Spleen (tissue), 11 donors: Measurements from ENCODE around the gene KLK6. TPM values are rescaled to one million over a fixed set of nuclear protein-coding genes. Genes with fewer than 3 reads are reported as not detected.

Experiments
- DNase-seq: peaks from one replicate; pipeline ENCODE4 v3.0.0-alpha.2; 2020
- H3K27ac ChIP-seq, 8 donors: fragments of 200-600 bp; sonication (generic) in 7 of 8; 1 replicate in 4 of 8; 2 replicates in 4 of 8; pipeline versions ENCODE4 v1.5.0 to v1.8.0; 2016 to 2021; ENCODE audit warnings: inconsistent platforms in 4 of 8, mild to moderate bottlenecking in 4 of 8, moderate library complexity in 1 of 8
- H3K27me3 ChIP-seq, 7 donors: fragments of 200-600 bp; sonication (generic) in 6 of 7; replicated peaks in 1 of 7; 1 replicate in 4 of 7; 2 replicates in 3 of 7; pipeline versions ENCODE4 v1.5.0 to v1.8.0; 2016 to 2021; ENCODE audit warnings: inconsistent platforms in 3 of 7, mild to moderate bottlenecking in 1 of 7
- H3K36me3 ChIP-seq, 6 donors: fragments of 200-600 bp; sonication (generic) in 5 of 6; 1 replicate in 4 of 6; 2 replicates in 2 of 6; pipeline versions ENCODE4 v1.5.0 to v1.8.0; 2016 to 2021; ENCODE audit warnings: inconsistent platforms in 2 of 6
- H3K4me1 ChIP-seq, 6 donors: fragments of 200-600 bp; sonication (generic) in 5 of 6; 1 replicate in 3 of 6; 2 replicates in 3 of 6; pipeline versions ENCODE4 v1.5.0 to v1.8.0; 2016 to 2021; ENCODE audit warnings: inconsistent platforms in 3 of 6
- H3K4me3 ChIP-seq, 8 donors: fragments of 200-600 bp; sonication (generic) in 7 of 8; 1 replicate in 4 of 8; 2 replicates in 4 of 8; pipeline versions ENCODE4 v1.5.0 to v1.8.0; 2016 to 2021; ENCODE audit warnings: inconsistent platforms in 4 of 8, mild to moderate bottlenecking in 4 of 8, moderate library complexity in 2 of 8
- H3K9me3 ChIP-seq, 8 donors: fragments of 200-600 bp; sonication (generic) in 7 of 8; 1 replicate in 4 of 8; 2 replicates in 4 of 8; pipeline versions ENCODE4 v1.5.0 to v1.8.0; 2016 to 2021; ENCODE audit warnings: inconsistent platforms in 4 of 8
- CTCF ChIP-seq, 11 experiments: fragments of 200-600 bp in 7 of 11; fragments of 450-650 bp in 4 of 11; sonication (generic) in 4 of 11; IDR thresholded peaks in 8 of 11; conservative IDR thresholded peaks in 3 of 11; 1 replicate in 7 of 11; 2 replicates in 4 of 11; pipeline versions ENCODE4 v1.4.0 to v1.8.0; 2016 to 2021; ENCODE audit warnings: antibody characterized with exemption in 11 of 11, inconsistent platforms in 4 of 11, mild to moderate bottlenecking in 1 of 11
- POLR2A ChIP-seq, 3 donors: fragments of 450-650 bp; IDR thresholded peaks; one replicate each; pipeline ENCODE4 v1.5.1; 2017; ENCODE audit warnings: antibody characterized with exemption in 3 of 3, mild to moderate bottlenecking in 1 of 3
- POLR2AphosphoS5 ChIP-seq, 3 donors: sonication (generic); formaldehyde crosslinking; IDR thresholded peaks; one replicate each; pipeline ENCODE4 v1.5.1; 2017; ENCODE audit warnings: antibody characterized with exemption in 3 of 3
- WGBS, 5 donors: extraction: QIAGEN DNeasy Blood & Tissue Kit in 3 of 5; methylation state at CpG; one replicate each; pipeline versions ENCODE4 v1.1.5 to v1.1.7; 2013 to 2018; 5-methylcytosine and 5-hydroxymethylcytosine counted together
- intact Hi-C: fragments of 100-400 bp; cut with DNase I; formaldehyde crosslinking; loops from one replicate; pipeline ENCODE4 v1.15.0; 2023; ENCODE audit warnings: low total_unique reads
- polyA plus RNA-seq, 3 donors: library from polyadenylated mRNA; stranded (reverse); fragments of 200-250 nt; gene quantifications; one replicate each; pipeline ENCODE4 v1.2.1, GENCODE V29; 2013
- total RNA-seq, 7 donors: library from RNA; depleted of rRNA in 3 of 7; stranded (reverse); fragments of >200 nt in 3 of 7; fragmentation: NEBNext Ultra II Directional in 4 of 7; extraction: Animal tissue kit (Norgen Biotek cat#: 25700) in 4 of 7; gene quantifications; one replicate each; pipeline versions ENCODE4 v1.1.0 to v1.2.1, GENCODE V29; 2016 to 2021
- donor health status: healthy with polysubstance abuse.
- donor health status: DM: no; HTN: no; CAD: no; lungs with moderate emphysema.
- donor health status: DM: no; HTN: no; CAD: no.
- donor health status: Bipolar disorder and iron deficiency.
- donor health status: healthy.
- donor health status: DM: no; HTN: no; CAD: no.
- donor health status: DM: yes; HTN: yes; CAD: no.

The KLK6 gene
- total and polyA plus RNA-seq, 10 donors = 0.43 to 9.5 (median 2.8) TPM; not detected in 1

DNA sequence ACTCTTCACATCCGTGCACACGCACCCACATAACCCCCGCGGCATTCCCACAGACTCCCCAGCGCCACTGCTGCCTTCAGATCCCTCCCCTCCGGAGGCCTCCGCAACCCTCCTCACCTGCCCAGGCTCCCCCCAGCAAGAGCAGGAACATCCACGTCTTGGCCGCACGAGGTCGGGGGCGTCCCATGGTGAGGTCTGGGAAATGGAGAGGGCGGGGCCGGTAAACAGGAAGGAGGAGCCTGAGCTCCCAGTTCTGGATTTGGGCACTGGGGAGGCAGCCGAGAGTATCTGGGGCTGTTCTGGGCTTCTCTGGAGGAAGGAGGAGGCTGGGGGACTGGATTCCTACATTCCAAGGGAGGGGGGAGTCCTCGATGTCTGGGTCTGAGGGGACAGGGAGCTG lies 31.6 kb upstream of the KLK6 start:
- Histone ChIP-seq H3K36me3 (no peaks in the 10 kb centered on the region), H3K4me1 (no peaks in the 10 kb centered on the region), H3K9me3 (no peaks in the 10 kb centered on the region), H3K27ac (no peak overlapping the region), H3K27me3 (peaks cover 0 to 67% (median 15%) of the 10 kb centered on the region in 7 donors), H3K4me3 (no peak overlapping the region)
- no peak for DNase-seq
- intact Hi-C loops = no loop called here
- WGBS, 5 donors = 33 to 43% (median 37%) methylated on average over 16 of the region's 16 CpGs
- TF ChIP-seq POLR2AphosphoS5 (IDR thresholded peaks at IDR 0.05) (no peak), CTCF (IDR thresholded peaks at IDR 0.05 in 8 of 11, conservative IDR thresholded peaks at IDR 0.05 in 3 of 11) (no peak), POLR2A (IDR thresholded peaks at IDR 0.05) (no peak)

DNA sequence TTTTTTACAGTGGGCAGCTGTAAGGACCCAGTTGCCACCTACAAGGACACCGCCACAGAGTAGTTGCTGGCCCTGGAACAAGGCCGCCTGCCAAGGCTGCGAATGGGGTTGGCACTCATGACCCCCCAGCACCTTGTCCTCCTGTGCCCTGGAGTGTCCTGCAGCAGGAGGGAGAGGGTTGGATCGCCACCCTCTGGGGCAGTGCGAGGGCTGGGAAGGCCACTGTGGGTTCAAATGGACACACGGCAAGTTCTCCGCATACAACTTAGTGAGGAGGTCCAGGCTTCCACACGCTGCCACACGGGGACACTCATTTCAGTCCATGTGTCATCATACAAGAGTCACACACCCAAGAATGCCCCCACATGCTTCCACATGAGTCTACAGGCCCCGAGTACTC lies 31.0 kb upstream of the KLK6 start:
- no peak for TF ChIP-seq CTCF (IDR thresholded peaks at IDR 0.05 in 8 of 11, conservative IDR thresholded peaks at IDR 0.05 in 3 of 11)
- no peak for TF ChIP-seq POLR2A (IDR thresholded peaks at IDR 0.05)
- TF ChIP-seq POLR2AphosphoS5 (IDR thresholded peaks at IDR 0.05) = no peak
- H3K4me3 ChIP-seq = no peak overlapping the region
- peaks cover 0 to 66% (median 15%) of the 10 kb centered on the region in 7 donors for H3K27me3 ChIP-seq
- H3K9me3 ChIP-seq = no peaks in the 10 kb centered on the region
- H3K36me3 ChIP-seq = no peaks in the 10 kb centered on the region
- H3K27ac ChIP-seq = no peak overlapping the region
- WGBS, 5 donors = 84 to 92% (median 88%) methylated on average over 8 to 10 of the region's 10 CpGs
- intact Hi-C loops = no loop called here
- no peaks in the 10 kb centered on the region for H3K4me1 ChIP-seq
- DNase-seq = no peak

DNA sequence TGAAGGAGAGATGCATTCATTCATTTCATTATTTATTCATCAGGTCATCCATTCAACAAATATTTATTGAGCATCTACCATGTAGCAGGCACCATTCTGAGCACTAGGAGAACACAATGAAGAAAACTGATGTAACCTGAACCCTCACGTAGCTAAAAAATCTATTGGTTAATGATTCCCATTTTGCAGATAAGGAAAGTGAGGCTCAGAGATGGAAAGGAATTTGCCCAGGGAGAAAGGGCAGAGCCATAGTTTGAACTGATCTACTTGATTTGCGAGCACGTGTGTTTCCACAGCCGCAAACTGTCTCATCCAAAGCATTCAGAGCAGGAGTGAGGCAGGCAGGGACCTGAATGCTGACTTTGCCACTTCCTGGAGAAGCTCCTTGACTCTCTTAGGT lies 29.3 kb upstream of the KLK6 start:
- WGBS, 5 donors = 85 to 90% (median 88%) methylated on average over 4 of the region's 4 CpGs
- no peak for DNase-seq
- TF ChIP-seq POLR2AphosphoS5 (IDR thresholded peaks at IDR 0.05) = no peak
- no peak for TF ChIP-seq CTCF (IDR thresholded peaks at IDR 0.05 in 8 of 11, conservative IDR thresholded peaks at IDR 0.05 in 3 of 11)
- no peak for TF ChIP-seq POLR2A (IDR thresholded peaks at IDR 0.05)
- H3K27me3 ChIP-seq = peaks cover 0 to 62% (median 15%) of the 10 kb centered on the region in 7 donors
- intact Hi-C loops = no loop called here
- H3K4me3 ChIP-seq = no peak overlapping the region
- no peaks in the 10 kb centered on the region for H3K4me1 ChIP-seq
- H3K9me3 ChIP-seq = peaks cover 0 to 9% (median 4%) of the 10 kb centered on the region in 8 donors
- no peaks in the 10 kb centered on the region for H3K36me3 ChIP-seq
- H3K27ac ChIP-seq = no peak overlapping the region

DNA sequence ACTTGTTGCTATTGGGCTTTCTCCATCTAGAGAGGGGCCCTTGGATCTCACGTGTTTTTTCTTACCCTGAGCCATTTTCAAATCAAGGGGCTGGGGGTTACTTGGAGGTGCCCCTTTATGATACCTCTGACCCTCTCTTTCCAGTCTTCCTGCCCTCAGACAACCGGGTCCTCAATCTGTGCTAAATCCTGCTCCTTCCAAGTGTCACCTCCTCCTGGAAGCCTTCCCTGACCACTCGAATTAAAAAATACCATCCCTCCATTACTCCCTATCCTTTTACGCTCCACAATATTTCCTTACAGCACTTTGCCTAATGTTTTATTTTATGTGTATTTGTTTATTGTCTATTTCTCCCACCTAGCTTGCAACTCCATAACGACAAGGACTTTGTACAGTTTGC lies 28.7 kb upstream of the KLK6 start:
- Histone ChIP-seq H3K27me3 (peaks cover 0 to 56% (median 15%) of the 10 kb centered on the region in 7 donors), H3K4me3 (no peak overlapping the region), H3K27ac (no peak overlapping the region), H3K36me3 (no peaks in the 10 kb centered on the region), H3K4me1 (no peaks in the 10 kb centered on the region), H3K9me3 (peaks cover 0 to 9% (median 4%) of the 10 kb centered on the region in 8 donors)
- no peak for DNase-seq
- 58 to 79% (median 77%) methylated on average over 5 of the region's 5 CpGs for WGBS, 5 donors
- TF ChIP-seq POLR2A (IDR thresholded peaks at IDR 0.05) (no peak), CTCF (IDR thresholded peaks at IDR 0.05 in 8 of 11, conservative IDR thresholded peaks at IDR 0.05 in 3 of 11) (no peak), POLR2AphosphoS5 (IDR thresholded peaks at IDR 0.05) (no peak)
- intact Hi-C loops = no loop called here
